ENCODE results near the gene STPG3.
A peak's percentile ranks its signal among the peaks of the same experiment; 100 is the strongest.

DNA sequence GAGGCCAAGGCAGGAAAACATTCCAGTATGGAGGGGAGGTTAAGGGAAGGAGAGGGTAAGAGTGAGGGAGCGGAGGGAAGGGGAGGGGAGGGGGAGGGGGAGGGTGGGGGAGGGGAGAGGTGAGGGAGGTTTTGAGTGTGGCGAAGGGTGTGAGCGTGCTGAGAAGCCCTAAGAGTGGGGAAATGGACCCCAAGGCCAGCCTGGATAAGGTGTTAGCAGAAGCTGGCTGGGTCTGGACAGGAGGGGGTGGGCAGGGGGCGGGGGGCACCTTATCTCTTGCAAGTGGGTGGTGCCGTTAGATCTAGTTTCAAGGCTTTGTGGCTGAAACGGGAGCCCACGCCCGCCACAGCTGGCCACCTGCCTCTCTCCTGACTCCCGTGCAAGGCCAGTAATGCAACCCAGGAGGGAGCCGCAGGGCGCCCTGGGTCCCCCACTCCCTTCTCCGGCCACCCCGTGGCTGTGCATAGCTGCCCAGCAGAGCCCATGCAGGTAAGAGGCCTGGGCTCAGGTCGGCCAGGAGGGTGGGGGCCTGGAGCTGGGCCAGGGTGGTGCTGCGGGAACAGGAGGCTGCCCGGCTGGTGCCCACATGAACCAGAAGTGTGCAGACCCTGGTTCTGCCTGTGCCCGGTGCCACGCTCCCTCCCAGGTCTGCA lies 23.1 kb upstream of the STPG3 start:
- TF ChIP-seq, protein P1, sequence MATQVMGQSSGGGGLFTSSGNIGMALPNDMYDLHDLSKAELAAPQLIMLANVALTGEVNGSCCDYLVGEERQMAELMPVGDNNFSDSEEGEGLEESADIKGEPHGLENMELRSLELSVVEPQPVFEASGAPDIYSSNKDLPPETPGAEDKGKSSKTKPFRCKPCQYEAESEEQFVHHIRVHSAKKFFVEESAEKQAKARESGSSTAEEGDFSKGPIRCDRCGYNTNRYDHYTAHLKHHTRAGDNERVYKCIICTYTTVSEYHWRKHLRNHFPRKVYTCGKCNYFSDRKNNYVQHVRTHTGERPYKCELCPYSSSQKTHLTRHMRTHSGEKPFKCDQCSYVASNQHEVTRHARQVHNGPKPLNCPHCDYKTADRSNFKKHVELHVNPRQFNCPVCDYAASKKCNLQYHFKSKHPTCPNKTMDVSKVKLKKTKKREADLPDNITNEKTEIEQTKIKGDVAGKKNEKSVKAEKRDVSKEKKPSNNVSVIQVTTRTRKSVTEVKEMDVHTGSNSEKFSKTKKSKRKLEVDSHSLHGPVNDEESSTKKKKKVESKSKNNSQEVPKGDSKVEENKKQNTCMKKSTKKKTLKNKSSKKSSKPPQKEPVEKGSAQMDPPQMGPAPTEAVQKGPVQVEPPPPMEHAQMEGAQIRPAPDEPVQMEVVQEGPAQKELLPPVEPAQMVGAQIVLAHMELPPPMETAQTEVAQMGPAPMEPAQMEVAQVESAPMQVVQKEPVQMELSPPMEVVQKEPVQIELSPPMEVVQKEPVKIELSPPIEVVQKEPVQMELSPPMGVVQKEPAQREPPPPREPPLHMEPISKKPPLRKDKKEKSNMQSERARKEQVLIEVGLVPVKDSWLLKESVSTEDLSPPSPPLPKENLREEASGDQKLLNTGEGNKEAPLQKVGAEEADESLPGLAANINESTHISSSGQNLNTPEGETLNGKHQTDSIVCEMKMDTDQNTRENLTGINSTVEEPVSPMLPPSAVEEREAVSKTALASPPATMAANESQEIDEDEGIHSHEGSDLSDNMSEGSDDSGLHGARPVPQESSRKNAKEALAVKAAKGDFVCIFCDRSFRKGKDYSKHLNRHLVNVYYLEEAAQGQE (IDR thresholded peaks at IDR 0.05) = no peak
- TF ChIP-seq RAD21 (conservative IDR thresholded peaks at IDR 0.05 in 1 of 2, IDR thresholded peaks at IDR 0.05 in 1 of 2) (no peak), MYC (IDR thresholded peaks at IDR 0.05; ENCODE audit: borderline replicate concordance, low read length) (no peak), CTCF (IDR thresholded peaks at IDR 0.05) (no peak), ESRRA (IDR thresholded peaks at IDR 0.05; ENCODE audit: borderline replicate concordance, low read length) (no peak), KDM1A (IDR thresholded peaks at IDR 0.05; ENCODE audit: low read depth) (no peak), EHMT2 (IDR thresholded peaks at IDR 0.05; ENCODE audit: low read depth) (no peak), NR3C1 (IDR thresholded peaks at IDR 0.05) (no peak), POLR2A (IDR thresholded peaks at IDR 0.05; ENCODE audit: low read length) (no peak)
- TF ChIP-seq, protein P2, sequence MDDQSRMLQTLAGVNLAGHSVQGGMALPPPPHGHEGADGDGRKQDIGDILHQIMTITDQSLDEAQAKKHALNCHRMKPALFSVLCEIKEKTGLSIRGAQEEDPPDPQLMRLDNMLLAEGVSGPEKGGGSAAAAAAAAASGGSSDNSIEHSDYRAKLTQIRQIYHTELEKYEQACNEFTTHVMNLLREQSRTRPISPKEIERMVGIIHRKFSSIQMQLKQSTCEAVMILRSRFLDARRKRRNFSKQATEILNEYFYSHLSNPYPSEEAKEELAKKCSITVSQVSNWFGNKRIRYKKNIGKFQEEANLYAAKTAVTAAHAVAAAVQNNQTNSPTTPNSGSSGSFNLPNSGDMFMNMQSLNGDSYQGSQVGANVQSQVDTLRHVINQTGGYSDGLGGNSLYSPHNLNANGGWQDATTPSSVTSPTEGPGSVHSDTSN (IDR thresholded peaks at IDR 0.05) = peak; percentile 26; the same call in 1 of the 2 replicates
